Activated naive CD8-positive, alpha-beta T cell (primary cell): ENCODE measurements around the gene GRM8.

ENCODE experiments used
- H3K27ac Mint-ChIP-seq: one replicate; pipeline ENCODE4 v1.8.0; 2021; ENCODE audit warnings: mixed read lengths
- H3K27me3 Mint-ChIP-seq: one replicate; pipeline ENCODE4 v1.8.0; 2021; ENCODE audit warnings: mixed read lengths
- H3K36me3 Mint-ChIP-seq: one replicate; pipeline ENCODE4 v1.8.0; 2021; ENCODE audit warnings: mixed read lengths
- H3K4me1 Mint-ChIP-seq: one replicate; pipeline ENCODE4 v1.8.0; 2021; ENCODE audit warnings: low read depth, mixed read lengths
- H3K4me3 Mint-ChIP-seq: one replicate; pipeline ENCODE4 v1.8.0; 2021; ENCODE audit warnings: mild to moderate bottlenecking, mixed read lengths
- H3K9me3 Mint-ChIP-seq: one replicate; pipeline ENCODE4 v1.8.0; 2021; ENCODE audit warnings: low read depth, mixed read lengths

Gene GRM8

DNA sequence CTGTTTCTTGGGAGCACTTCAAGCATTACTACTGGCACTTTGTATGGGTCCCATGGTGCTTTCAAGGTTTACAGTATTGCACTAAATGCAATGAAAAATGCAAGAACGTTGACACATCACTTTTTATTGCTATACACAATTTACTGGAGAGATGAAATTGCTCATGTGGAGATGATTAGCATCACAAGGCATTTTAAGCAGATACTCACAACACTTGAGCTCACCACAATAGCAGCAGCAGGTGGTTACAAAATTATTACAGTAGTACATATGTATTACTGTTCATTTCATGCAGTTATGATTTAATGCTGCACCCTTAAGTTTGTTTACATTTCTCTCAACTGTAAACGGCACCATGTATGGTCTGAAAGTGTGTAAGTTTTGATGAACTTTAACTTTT lies 537.7 kb downstream of the GRM8 start:
- Mint-ChIP-seq H3K4me1 (no peaks in the 10 kb centered on the region), H3K27me3 (no peaks in the 10 kb centered on the region), H3K9me3 (no peaks in the 10 kb centered on the region), H3K36me3 (no peaks in the 10 kb centered on the region), H3K27ac (no peak overlapping the region), H3K4me3 (no peak overlapping the region)

- Mint-ChIP-seq H3K9me3 (peaks cover 6% of the 10 kb centered on the region), H3K4me3 (no peak overlapping the region), H3K36me3 (no peaks in the 10 kb centered on the region), H3K27me3 (no peaks in the 10 kb centered on the region), H3K4me1 (no peaks in the 10 kb centered on the region), H3K27ac (no peak overlapping the region)
Observed at GRCh38 chr7:126702242-126703016, 550.3 kb downstream of the GRM8 start.

- Mint-ChIP-seq H3K4me1 (no peaks in the 10 kb centered on the region), H3K27ac (no peak overlapping the region), H3K27me3 (no peaks in the 10 kb centered on the region), H3K4me3 (no peak overlapping the region), H3K9me3 (peaks cover 6% of the 10 kb centered on the region), H3K36me3 (no peaks in the 10 kb centered on the region)
Observed at GRCh38 chr7:126700807-126701604, 551.7 kb downstream of the GRM8 start.

DNA sequence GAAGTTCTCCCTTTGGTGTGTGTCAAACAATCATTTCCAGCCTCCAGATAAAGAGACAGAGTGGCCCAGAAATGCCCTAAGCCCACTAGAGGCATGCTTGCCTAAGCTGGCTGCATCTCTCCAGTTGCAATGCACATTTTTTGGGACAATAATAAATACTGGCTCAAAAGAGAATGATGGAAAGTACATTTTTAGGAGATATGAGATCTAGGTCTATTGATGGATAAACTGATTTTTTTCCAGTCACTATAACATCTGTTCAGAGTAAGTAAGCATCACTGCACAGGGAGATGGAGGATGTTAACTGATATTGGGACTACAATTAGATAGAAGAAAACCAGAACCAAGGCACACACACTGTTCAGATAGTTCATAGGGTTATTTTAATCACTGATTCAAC lies 553.0 kb downstream of the GRM8 start:
- H3K4me3 Mint-ChIP-seq: no peak overlapping the region
- no peaks in the 10 kb centered on the region for H3K4me1 Mint-ChIP-seq
- H3K36me3 Mint-ChIP-seq: no peaks in the 10 kb centered on the region
- H3K9me3 Mint-ChIP-seq: peaks cover 1% of the 10 kb centered on the region
- H3K27me3 Mint-ChIP-seq: peaks cover 7% of the 10 kb centered on the region
- H3K27ac Mint-ChIP-seq: no peak overlapping the region

- no peaks in the 10 kb centered on the region for H3K36me3 Mint-ChIP-seq
- peaks cover 7% of the 10 kb centered on the region for H3K27me3 Mint-ChIP-seq
- H3K4me3 Mint-ChIP-seq: no peak overlapping the region
- no peaks in the 10 kb centered on the region for H3K4me1 Mint-ChIP-seq
- no peaks in the 10 kb centered on the region for H3K9me3 Mint-ChIP-seq
- no peak overlapping the region for H3K27ac Mint-ChIP-seq
Observed at GRCh38 chr7:126698909-126699308, 553.8 kb downstream of the GRM8 start.

DNA sequence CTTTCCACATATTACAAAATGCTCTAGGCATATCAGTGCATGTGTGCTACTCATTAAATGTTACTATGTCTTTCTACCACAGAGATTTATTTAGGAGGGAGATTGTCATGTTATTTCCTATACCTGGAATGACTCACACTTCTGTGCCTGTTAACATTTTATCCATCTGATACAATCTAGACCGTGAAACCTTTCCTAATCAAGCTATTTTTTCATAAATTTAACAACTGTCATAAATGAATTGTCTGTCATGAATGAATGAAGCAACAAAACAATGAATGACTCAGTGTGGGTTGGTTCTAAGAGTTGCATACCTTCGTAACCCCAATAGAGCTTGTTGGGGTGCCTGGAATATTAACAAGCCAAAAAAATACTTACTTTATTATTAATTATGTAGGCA lies 554.3 kb downstream of the GRM8 start:
- Mint-ChIP-seq H3K4me1 (no peaks in the 10 kb centered on the region), H3K27ac (no peak overlapping the region), H3K4me3 (no peak overlapping the region), H3K36me3 (no peaks in the 10 kb centered on the region), H3K27me3 (peaks cover 7% of the 10 kb centered on the region), H3K9me3 (no peaks in the 10 kb centered on the region)

DNA sequence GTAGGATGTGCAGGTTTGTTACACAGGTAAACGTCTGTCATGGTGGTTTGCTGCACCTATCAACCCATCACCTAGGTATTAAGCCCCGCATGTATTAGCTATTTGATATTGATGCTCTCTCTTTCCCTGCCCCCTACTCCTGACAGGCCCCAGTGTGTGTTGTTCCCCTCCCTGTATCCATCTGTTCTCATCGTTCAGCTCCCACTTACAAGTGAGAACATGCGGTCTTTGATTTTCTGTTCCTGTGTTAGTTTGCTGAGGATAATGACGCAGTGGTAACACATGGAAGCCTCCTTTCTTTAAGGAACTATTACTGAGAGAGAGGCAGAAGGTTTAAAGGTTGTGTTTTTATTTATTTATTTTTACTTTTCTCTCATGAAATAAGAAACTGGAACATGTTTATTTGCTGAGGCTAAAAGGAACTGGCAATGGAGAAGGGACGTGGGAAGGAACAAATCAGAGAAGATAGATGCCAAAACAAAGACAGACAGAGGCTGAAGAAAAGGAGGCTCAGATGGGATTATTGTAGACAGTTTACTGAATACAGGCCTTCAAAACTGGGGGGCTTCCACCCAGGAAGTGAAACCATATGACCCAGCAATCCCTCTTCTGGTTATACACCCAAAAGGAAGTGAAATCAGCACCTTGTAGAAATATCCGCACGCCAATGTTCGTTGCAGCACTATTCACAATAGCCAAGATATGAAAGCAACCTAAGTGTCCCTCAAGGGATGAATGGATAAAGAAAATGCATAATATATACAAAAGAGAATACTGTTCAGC lies 556.3 kb downstream of the GRM8 start:
- Mint-ChIP-seq H3K9me3 (no peaks in the 10 kb centered on the region), H3K4me1 (no peaks in the 10 kb centered on the region), H3K36me3 (no peaks in the 10 kb centered on the region), H3K4me3 (no peak overlapping the region), H3K27ac (no peak overlapping the region), H3K27me3 (peaks cover 7% of the 10 kb centered on the region)

DNA sequence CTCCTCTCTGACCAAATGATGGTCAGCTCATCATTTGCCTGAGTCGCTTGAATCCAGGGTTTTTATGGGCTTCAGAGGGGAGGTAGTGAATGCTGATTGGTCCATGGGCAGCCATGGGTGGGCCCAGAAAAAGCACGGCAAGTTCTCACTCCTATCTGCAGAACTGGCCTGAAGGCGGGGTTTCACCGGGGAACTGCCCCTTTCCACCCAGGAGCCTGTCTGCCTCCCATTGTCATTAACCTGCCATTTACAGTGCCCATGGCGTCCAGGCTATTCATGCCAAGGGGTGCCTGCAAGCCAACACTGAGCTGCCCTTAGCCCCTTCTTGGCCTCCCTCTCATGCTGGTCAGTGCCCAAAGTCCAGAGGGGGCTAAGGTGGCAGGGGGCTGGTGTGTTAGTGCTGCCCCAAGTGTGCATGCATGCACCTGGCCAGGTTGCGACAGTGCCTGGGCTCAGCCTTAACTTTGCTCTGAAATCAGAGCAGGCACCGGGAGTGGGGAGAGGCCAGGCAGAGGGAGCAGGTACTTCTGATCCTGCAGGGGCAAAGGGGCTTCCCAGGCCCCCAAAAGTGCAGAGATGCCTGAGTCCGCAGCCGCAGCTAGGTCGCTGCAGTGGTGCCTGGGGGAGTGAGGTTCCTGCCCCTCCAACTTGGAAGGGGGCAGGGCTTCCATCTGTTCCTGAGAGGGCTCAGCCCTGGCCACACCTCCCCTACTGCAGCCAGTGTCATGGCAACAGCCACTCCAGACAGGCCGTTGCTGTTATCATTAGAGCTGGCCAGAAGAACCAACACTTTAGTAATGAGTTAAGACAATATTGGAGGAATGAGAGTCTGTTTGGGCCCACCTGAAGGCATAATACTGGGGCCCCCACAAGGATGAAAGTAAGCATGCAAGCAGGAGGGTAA lies 561.6 kb downstream of the GRM8 start:
- H3K36me3 Mint-ChIP-seq: no peaks in the 10 kb centered on the region

DNA sequence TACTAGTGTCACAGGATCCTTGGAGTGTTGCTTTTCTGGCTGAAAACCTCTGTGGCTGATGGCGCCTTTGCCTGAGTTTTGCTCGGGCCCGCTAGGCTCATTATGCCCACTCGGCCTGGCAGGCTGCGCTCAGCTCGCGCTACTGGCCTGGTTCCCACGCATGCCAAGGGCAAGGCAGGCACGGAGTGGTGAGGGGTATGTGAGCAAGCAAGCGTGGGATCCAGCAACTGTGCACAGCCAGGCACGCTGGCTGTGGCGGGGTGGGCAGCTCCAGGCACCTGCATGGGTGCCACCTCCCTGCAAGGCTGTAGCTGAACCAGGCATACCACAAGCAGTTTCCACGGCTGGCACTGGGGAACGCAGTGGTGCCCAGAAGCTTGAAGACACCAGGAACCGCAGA lies 562.6 kb downstream of the GRM8 start:
- H3K4me3 Mint-ChIP-seq: no peak overlapping the region
- H3K4me1 Mint-ChIP-seq: no peaks in the 10 kb centered on the region
- H3K27ac Mint-ChIP-seq: no peak overlapping the region
- no peaks in the 10 kb centered on the region for H3K36me3 Mint-ChIP-seq
- H3K27me3 Mint-ChIP-seq: peaks cover 3% of the 10 kb centered on the region
- H3K9me3 Mint-ChIP-seq: no peaks in the 10 kb centered on the region

More for the DNA sequence above, 561.6 kb downstream of the GRM8 start:
- H3K4me1 Mint-ChIP-seq: no peaks in the 10 kb centered on the region
- peaks cover 7% of the 10 kb centered on the region for H3K27me3 Mint-ChIP-seq
- no peak overlapping the region for H3K4me3 Mint-ChIP-seq
- no peaks in the 10 kb centered on the region for H3K9me3 Mint-ChIP-seq
- H3K27ac Mint-ChIP-seq: no peak overlapping the region

DNA sequence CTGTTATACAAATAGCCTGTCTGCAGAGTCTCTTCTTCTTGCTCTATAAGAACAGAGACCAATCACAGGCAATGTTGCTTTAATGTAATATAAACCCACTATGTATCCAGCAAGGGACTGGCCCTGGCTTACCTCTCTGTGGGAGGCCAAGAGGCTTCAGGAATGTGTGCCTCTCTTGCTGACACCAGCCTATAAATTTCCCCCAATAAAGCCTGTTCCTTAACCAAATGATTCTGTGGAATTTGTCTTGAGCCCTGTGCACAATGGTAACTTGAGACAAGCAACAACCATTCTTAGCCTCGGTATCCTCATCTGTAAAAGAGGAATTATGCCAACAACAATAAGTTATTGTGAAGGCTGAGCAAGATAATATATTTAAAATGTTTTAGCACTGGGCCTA lies 563.7 kb downstream of the GRM8 start:
- Mint-ChIP-seq H3K36me3 (no peaks in the 10 kb centered on the region), H3K27ac (no peak overlapping the region), H3K4me3 (no peak overlapping the region), H3K9me3 (no peaks in the 10 kb centered on the region), H3K27me3 (no peaks in the 10 kb centered on the region), H3K4me1 (no peaks in the 10 kb centered on the region)

GRCh38 chr7:126686474-126686873 lies 566.3 kb downstream of the GRM8 start:
- Mint-ChIP-seq H3K4me3 (no peak overlapping the region), H3K4me1 (no peaks in the 10 kb centered on the region), H3K27ac (no peak overlapping the region), H3K9me3 (no peaks in the 10 kb centered on the region), H3K27me3 (no peaks in the 10 kb centered on the region), H3K36me3 (no peaks in the 10 kb centered on the region)

DNA sequence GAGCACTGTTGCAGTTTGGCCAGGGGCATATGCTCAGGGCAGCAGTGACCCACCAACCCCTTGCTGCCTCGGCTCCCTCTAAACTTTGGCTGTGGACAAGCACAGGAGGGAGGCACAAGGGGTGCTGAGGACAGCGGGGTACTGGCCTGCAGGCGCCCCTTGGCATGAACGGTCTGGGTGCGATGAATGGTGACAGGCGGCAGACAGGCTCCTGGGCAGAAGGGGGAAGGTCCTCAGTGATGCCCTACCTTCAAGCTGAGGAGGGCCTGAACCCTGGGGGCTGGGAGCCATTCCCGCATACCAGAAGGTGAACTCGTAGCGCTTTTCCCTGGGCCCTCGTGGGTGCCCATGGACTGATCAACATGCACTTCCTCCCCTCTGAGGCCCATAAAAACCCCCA lies 567.1 kb downstream of the GRM8 start:
- H3K27ac Mint-ChIP-seq: no peak overlapping the region
- no peak overlapping the region for H3K4me3 Mint-ChIP-seq

DNA sequence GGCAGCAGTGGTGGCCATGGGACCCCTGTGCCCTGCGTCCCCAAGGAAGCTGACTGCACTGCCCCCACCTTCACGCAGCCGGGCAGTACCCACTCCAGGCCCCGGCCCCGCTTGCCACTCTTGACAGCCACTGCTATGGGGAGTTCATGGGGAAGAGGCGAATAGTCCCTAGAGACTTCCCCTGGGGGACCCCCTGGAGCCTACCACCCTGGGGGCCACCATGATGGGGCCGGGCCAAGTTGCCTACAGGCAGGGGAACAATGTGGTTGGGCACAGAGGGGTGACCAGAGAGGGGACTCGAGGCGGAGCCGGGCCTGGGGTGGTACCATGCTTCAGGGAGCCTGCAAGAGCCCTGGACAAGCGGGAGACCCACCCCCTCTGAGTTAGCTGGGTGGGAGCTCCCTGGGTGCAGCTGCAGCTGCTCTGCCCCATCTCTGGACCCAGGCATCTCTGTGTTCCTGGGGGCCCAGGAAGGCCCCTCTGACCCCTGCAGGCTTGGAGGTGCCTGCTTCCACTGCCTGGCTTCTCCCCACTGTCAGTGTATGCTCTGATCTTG lies 567.6 kb downstream of the GRM8 start:
- Mint-ChIP-seq H3K27ac (no peak overlapping the region), H3K4me3 (no peak overlapping the region), H3K9me3 (no peaks in the 10 kb centered on the region), H3K4me1 (no peaks in the 10 kb centered on the region), H3K27me3 (no peaks in the 10 kb centered on the region), H3K36me3 (no peaks in the 10 kb centered on the region)

More for the DNA sequence above, 567.1 kb downstream of the GRM8 start:
- Mint-ChIP-seq H3K9me3 (no peaks in the 10 kb centered on the region), H3K4me1 (no peaks in the 10 kb centered on the region), H3K36me3 (no peaks in the 10 kb centered on the region), H3K27me3 (no peaks in the 10 kb centered on the region)

- no peaks in the 10 kb centered on the region for H3K4me1 Mint-ChIP-seq
- H3K36me3 Mint-ChIP-seq: no peaks in the 10 kb centered on the region
Observed at GRCh38 chr7:126682176-126682575, 570.6 kb downstream of the GRM8 start.

More at GRCh38 chr7:126682176-126682575, 570.6 kb downstream of the GRM8 start:
- no peaks in the 10 kb centered on the region for H3K27me3 Mint-ChIP-seq
- H3K27ac Mint-ChIP-seq: no peak overlapping the region
- no peaks in the 10 kb centered on the region for H3K9me3 Mint-ChIP-seq
- no peak overlapping the region for H3K4me3 Mint-ChIP-seq
